22Rv1 (cell line): ENCODE measurements around the gene NFIA.

Source experiments
- H3K27ac ChIP-seq: fragments of 450-650 bp; 2 replicates; pipeline ENCODE4 v1.5.1; 2017
- CTCF ChIP-seq: fragments of 450-650 bp; IDR thresholded peaks from 2 replicates; pipeline ENCODE4 v1.5.1; 2017; ENCODE audit warnings: mild to moderate bottlenecking
- ZFX ChIP-seq: fragments of 450-650 bp; IDR thresholded peaks from 2 replicates; pipeline ENCODE4 v1.6.1; 2017; ENCODE audit warnings: antibody characterized with exemption, borderline replicate concordance

The NFIA gene

GRCh38 chr1:61081144-61081685 is 1.1 kb upstream of the NFIA start:
- no peak for TF ChIP-seq ZFX
- no peak for TF ChIP-seq CTCF
- H3K27ac ChIP-seq, result peak overlapping the region; percentile 97

- no peak for TF ChIP-seq ZFX
- no peak for TF ChIP-seq CTCF
- peak overlapping the region; percentile 97 for H3K27ac ChIP-seq
Observed at GRCh38 chr1:61081686-61082310, 563 bp upstream of the NFIA start.

GRCh38 chr1:61083013-61083806 is 849 bp downstream of the NFIA start:
- TF ChIP-seq CTCF (0 out of 2 replicates have a peak, but pooled peaks have one; percentile 17), ZFX (no peak)
- H3K27ac ChIP-seq, result peak overlapping the region; percentile 97

GRCh38 chr1:61083807-61084440 is 1.6 kb downstream of the NFIA start:
- H3K27ac ChIP-seq, result peak overlapping the region; percentile 97; the same call in 1 of the 2 replicates
- TF ChIP-seq ZFX (no peak), CTCF (no peak)

- no peak overlapping the region for H3K27ac ChIP-seq
Observed at GRCh38 chr1:61084491-61085031, 2.2 kb downstream of the NFIA start.

More at GRCh38 chr1:61084491-61085031, 2.2 kb downstream of the NFIA start:
- TF ChIP-seq CTCF, result no peak
